GM12892 (cell line): Measurements from ENCODE around the gene NOC2L.

Experiments used
- POLR2A ChIP-seq: IDR thresholded peaks from 2 replicates; pipeline ENCODE4 v1.6.1; 2011; ENCODE audit warnings: low read depth, low read length, control low read depth
- POLR2AphosphoS5 ChIP-seq: IDR thresholded peaks from 2 replicates; pipeline ENCODE4 v1.6.1; 2011; ENCODE audit warnings: low read depth, low read length, control low read depth

DNA sequence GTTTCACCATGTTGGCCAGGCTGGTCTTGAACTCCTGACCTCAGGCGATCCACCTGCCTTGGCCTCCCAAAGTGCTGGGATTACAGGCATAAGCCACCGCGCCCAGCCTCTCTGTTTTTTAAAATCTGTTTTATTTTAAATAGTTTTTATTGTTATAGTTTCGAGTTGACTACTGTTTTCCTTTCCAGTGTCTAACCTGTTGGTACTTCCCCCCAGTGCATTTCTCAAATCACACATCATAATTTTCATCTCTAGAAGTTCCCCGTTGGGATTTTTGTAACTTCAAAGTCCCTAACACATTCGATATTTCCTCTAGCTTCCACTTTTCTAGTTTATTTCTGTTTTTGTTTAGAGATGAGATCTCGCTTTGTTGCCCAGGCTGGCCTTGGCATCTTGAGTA, 33.3 kb upstream of the NOC2L start:
- TF ChIP-seq POLR2A, result no peak
- no peak for TF ChIP-seq POLR2AphosphoS5
